Kasumi-1 (cell line): ENCODE results near the gene NRCAM.
A peak's percentile ranks its signal among the peaks of the same experiment; 100 is the strongest.

Experiments
- DNase-seq, 2 experiments: peaks; one replicate each; lab custom pipeline; 2025; lab: John Stamatoyannopoulos, UW

Gene NRCAM

GRCh38 chr7:108129018-108129965, 326.9 kb downstream of the NRCAM start:
- no peak for DNase-seq

- DNase-seq = no peak
Observed at GRCh38 chr7:108128514-108128913, 327.7 kb downstream of the NRCAM start.

- no peak for DNase-seq
Observed at GRCh38 chr7:108127461-108127860, 328.8 kb downstream of the NRCAM start.

- no peak for DNase-seq
Observed at GRCh38 chr7:108124820-108125219, 331.4 kb downstream of the NRCAM start.

GRCh38 chr7:108122181-108122580, 334.1 kb downstream of the NRCAM start:
- no peak for DNase-seq

- no peak for DNase-seq
Observed at GRCh38 chr7:108120933-108121332, 335.3 kb downstream of the NRCAM start.

- DNase-seq = no peak
Observed at GRCh38 chr7:108120196-108120595, 336.0 kb downstream of the NRCAM start.

GRCh38 chr7:108118959-108119358, 337.3 kb downstream of the NRCAM start:
- no peak for DNase-seq

- peak; percentile 8 to 37 for DNase-seq
Observed at GRCh38 chr7:108114117-108114841, 342.0 kb downstream of the NRCAM start.

GRCh38 chr7:108112683-108113082, 343.6 kb downstream of the NRCAM start:
- no peak for DNase-seq

GRCh38 chr7:108109221-108109908, 346.9 kb downstream of the NRCAM start:
- DNase-seq = peak; percentile 54 to 59

GRCh38 chr7:108108131-108108530, 348.1 kb downstream of the NRCAM start:
- no peak for DNase-seq

- no peak for DNase-seq
Observed at GRCh38 chr7:108104324-108104723, 351.9 kb downstream of the NRCAM start.

- no peak for DNase-seq
Observed at GRCh38 chr7:108103558-108104298, 352.5 kb downstream of the NRCAM start.

GRCh38 chr7:108102671-108103312, 353.4 kb downstream of the NRCAM start:
- no peak for DNase-seq

- DNase-seq = no peak
Observed at GRCh38 chr7:108101759-108102158, 354.5 kb downstream of the NRCAM start.

- DNase-seq = no peak
Observed at GRCh38 chr7:108099713-108100112, 356.5 kb downstream of the NRCAM start.

GRCh38 chr7:108097703-108098102, 358.5 kb downstream of the NRCAM start:
- peak; percentile 6 to 18 for DNase-seq
